ENCODE measurements around the gene OLFM1.

The OLFM1 gene

DNA sequence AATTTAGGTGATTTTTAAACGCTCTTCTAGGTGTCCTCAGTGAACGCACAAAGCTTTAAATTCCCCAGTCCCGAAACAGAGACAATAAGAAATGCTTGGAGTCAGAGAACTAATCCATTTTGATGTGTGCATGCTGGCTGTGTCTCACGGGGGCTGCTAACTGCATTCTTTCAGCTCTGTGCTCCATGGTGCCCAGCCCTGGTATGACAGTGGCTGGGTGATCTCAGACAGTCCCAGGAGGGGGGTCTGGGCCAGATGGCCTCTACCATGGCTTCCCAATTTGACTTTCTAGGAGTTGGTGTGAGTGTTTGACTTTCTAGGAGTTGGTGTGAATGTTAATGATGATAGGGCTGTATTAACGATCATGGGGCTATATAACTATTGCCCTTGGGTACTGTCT is 12.1 kb downstream of the OLFM1 start:
- H3K9me3 Mint-ChIP-seq: peaks cover 2% of the 10 kb centered on the region
- no peak overlapping the region for H3K4me3 Mint-ChIP-seq
- DNase-seq (ENCODE audit: low spot score in 2 of 2): no peak
- no peaks in the 10 kb centered on the region for H3K36me3 Mint-ChIP-seq
- ATAC-seq (ENCODE audit: low read depth): no peak
- H3K27ac Mint-ChIP-seq: no peak overlapping the region
- peaks cover 9% of the 10 kb centered on the region for H3K27me3 Mint-ChIP-seq
- H3K4me1 Mint-ChIP-seq: no peaks in the 10 kb centered on the region

DNA sequence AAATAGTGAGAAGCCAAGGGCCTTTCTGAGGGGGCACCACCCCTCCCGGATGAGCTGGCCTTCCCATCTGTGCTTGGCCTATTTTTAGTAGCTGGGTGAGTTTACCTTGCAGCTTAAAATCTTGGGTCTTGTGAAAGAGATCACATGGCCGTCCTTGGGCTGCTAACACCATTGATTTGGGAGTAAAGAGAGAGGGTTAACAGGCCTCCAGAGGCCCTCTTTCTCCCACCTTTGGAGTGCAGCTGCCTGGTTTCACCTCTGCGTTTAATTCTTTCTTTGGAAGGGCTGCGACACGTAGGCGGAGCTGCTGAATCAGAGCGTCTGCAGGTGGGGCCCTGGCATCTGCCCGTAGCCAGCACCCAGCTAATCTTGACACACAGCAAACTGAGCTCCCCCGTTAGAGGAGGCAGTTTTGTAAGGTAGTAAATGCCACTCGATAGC is 12.8 kb downstream of the OLFM1 start:
- H3K27ac Mint-ChIP-seq: no peak overlapping the region
- no peaks in the 10 kb centered on the region for H3K36me3 Mint-ChIP-seq
- ATAC-seq (ENCODE audit: low read depth) (no peak), DNase-seq (ENCODE audit: low spot score in 2 of 2) (no peak)
- no peak overlapping the region for H3K4me3 Mint-ChIP-seq
- H3K27me3 Mint-ChIP-seq: peaks cover 12% of the 10 kb centered on the region
- no peaks in the 10 kb centered on the region for H3K4me1 Mint-ChIP-seq
- H3K9me3 Mint-ChIP-seq: peaks cover 2% of the 10 kb centered on the region

DNA sequence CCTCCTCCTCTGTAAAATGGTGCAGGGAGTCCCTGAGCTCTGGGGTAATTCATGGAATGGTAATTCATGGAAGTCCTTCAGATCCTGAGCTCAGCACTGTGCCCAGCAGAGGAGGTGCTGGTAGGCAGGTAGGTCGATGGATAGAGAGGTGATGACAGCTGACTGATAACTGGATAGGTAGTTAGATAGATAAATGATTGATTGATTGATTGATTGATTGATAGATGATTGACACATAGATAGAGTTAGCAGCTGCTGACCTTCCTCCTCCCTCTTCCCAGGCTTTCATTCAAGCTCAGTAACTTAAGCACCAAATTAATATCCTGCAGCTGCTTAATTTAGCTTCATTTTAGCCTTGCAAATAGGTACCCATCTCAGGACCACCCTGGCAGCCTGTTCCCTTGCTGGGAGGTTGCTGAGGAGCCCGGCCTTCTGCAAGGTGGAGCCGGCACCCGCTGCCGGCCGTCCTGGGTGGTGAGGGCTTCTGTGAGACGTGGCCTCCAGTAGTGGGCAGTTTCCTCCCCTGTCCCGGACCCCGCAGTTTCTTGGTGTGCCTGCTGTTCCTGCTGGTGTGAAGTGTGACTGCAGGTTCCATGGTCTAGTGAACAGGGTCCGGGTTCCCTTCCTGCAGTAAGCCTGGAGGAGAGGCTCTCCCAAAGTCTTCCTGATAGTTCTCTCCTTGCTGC is 13.4 kb downstream of the OLFM1 start:
- ATAC-seq (ENCODE audit: low read depth): no peak
- Mint-ChIP-seq H3K27ac (no peak overlapping the region), H3K4me3 (no peak overlapping the region), H3K4me1 (no peaks in the 10 kb centered on the region), H3K9me3 (peaks cover 2% of the 10 kb centered on the region), H3K27me3 (peaks cover 12% of the 10 kb centered on the region), H3K36me3 (no peaks in the 10 kb centered on the region)
- DNase-seq (ENCODE audit: low spot score in 2 of 2): no peak

DNA sequence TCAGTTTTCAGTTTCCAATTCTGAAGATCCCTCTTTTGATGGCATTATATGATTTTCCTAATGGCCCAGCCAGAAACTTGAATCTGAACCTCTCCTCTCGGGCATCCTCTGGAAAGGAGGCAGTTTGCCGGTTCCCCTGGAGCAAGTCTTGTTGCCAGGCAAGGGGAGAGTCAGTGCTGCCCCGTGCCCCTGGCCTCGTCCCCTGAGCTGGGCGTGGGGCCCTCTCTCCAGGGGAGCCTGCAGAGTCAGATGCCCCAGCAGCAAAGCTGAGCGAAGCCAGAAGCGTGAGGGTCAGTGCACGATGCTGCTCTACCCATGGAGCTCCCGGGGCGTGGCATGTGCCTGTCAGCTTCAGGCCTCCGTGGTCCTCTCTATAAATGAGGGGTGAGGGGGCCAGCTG is 14.0 kb downstream of the OLFM1 start:
- no peaks in the 10 kb centered on the region for H3K9me3 Mint-ChIP-seq
- no peak overlapping the region for H3K27ac Mint-ChIP-seq
- H3K27me3 Mint-ChIP-seq: peaks cover 8% of the 10 kb centered on the region
- H3K4me1 Mint-ChIP-seq: no peaks in the 10 kb centered on the region
- ATAC-seq (ENCODE audit: low read depth) (no peak), DNase-seq (ENCODE audit: low spot score in 2 of 2) (no peak)
- H3K4me3 Mint-ChIP-seq: no peak overlapping the region
- H3K36me3 Mint-ChIP-seq: no peaks in the 10 kb centered on the region

DNA sequence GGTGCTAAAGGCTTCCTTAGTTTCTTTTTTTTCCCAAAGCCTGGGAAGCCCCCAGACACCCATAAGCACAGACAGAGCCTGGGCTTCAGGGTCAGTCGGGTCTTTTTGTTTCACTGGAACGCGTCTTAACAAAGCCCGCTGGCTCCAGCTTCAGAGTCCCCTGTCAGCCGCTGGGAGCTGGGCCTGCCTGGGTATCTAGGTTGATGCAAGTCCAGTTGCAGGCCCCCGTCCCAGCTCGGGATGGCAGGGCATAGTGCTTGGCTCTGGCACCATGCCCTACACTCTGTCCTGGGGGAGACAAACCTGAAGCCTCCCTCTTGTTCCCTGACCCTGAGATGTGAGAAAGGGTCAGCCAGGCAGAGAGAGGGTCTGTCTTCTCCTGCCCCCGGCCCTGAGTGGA is 14.5 kb downstream of the OLFM1 start:
- Mint-ChIP-seq H3K27me3 (peaks cover 8% of the 10 kb centered on the region), H3K4me3 (no peak overlapping the region), H3K36me3 (no peaks in the 10 kb centered on the region), H3K27ac (no peak overlapping the region), H3K4me1 (no peaks in the 10 kb centered on the region), H3K9me3 (no peaks in the 10 kb centered on the region)
- DNase-seq (ENCODE audit: low spot score in 2 of 2) (no peak), ATAC-seq (ENCODE audit: low read depth) (no peak)

DNA sequence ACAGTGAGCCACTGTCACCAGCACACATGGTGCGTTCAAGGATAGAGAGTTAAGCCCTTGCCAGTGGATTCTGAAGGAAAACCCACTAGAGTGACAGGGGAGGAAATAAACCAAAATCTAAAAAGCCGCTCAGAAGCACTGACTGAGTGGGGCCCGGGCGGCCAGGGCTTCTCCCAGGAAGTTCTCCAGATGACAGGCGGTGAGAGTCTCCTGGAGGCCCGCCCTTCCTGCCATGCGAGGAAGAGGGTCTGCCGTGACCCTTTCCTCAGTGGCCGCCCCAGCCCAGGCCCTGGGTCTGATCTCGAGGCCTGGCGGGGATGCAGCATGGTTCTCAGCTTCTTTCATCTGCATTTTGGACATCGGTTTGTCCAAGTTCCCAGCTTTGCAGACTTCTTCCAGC is 14.9 kb downstream of the OLFM1 start:
- Mint-ChIP-seq H3K36me3 (no peaks in the 10 kb centered on the region), H3K27ac (no peak overlapping the region), H3K4me3 (no peak overlapping the region), H3K9me3 (no peaks in the 10 kb centered on the region), H3K27me3 (peaks cover 8% of the 10 kb centered on the region), H3K4me1 (no peaks in the 10 kb centered on the region)
- DNase-seq (ENCODE audit: low spot score in 2 of 2) (no peak), ATAC-seq (ENCODE audit: low read depth) (no peak)

DNA sequence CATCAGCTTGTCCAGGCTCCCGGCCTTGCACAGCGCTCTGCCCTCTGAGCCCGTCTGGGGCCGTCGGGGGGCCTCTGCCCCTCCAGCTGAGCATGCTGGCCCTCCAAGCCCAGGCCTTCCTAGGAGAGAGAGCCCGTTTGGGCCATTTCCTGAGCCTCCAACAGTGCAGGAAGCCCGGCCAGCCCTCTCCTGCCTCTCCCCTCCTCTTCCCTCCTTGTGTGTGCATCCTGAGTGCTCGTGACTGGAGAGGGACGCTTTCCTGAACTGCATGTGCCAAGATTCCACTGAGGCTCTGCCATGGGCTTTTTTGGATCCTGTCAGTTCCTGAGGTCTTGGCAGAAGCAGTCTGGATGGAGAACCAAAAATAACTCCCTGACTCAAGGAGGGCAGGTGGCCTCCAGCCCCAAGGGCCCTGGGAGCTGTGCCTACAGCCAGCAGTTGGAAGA is 15.6 kb downstream of the OLFM1 start:
- Mint-ChIP-seq H3K4me3 (no peak overlapping the region), H3K27me3 (peaks cover 8% of the 10 kb centered on the region), H3K9me3 (no peaks in the 10 kb centered on the region), H3K36me3 (no peaks in the 10 kb centered on the region), H3K27ac (no peak overlapping the region), H3K4me1 (no peaks in the 10 kb centered on the region)
- no peak for DNase-seq (ENCODE audit: low spot score in 2 of 2)
- no peak for ATAC-seq (ENCODE audit: low read depth)

DNA sequence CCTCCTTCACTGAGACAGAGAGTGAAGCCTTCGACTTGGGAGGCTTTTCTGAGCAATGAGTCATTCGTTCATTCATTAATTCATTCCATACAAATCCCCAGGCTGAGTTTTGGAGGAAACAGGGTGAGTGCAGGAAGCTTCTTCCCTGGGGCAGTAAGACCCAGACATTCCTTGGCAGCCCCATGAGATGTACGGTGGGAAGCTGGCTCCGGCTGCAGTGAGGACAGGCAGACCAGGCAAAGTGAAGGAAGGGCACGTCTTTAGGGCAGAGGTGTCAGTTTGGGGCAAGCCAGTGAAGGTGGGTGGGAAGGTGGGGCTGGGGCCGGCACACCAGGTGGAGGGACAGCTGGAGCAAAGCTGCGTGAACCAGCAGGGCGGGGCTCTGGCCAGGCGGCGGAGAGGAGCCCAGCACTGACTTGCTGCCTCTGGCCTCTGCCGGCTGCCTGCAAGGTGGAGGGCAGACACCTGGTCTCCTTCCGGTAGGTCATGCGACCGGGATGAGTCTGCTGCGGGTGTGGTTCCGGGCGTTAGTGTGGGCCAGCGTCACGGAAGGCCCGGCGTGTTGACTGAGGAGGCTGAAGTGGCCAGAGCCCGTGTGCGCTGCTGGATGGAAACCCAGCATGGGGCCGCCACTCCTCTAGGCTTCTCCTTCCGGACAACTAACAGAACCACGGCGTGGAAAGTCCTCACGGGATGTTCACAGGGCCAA is 16.6 kb downstream of the OLFM1 start:
- DNase-seq (ENCODE audit: low spot score in 2 of 2) (no peak), ATAC-seq (ENCODE audit: low read depth) (no peak)
- H3K4me3 Mint-ChIP-seq: no peak overlapping the region
- H3K27ac Mint-ChIP-seq: no peak overlapping the region
- H3K9me3 Mint-ChIP-seq: no peaks in the 10 kb centered on the region
- H3K4me1 Mint-ChIP-seq: peaks cover 3% of the 10 kb centered on the region
- no peaks in the 10 kb centered on the region for H3K36me3 Mint-ChIP-seq
- peaks cover 13% of the 10 kb centered on the region for H3K27me3 Mint-ChIP-seq

DNA sequence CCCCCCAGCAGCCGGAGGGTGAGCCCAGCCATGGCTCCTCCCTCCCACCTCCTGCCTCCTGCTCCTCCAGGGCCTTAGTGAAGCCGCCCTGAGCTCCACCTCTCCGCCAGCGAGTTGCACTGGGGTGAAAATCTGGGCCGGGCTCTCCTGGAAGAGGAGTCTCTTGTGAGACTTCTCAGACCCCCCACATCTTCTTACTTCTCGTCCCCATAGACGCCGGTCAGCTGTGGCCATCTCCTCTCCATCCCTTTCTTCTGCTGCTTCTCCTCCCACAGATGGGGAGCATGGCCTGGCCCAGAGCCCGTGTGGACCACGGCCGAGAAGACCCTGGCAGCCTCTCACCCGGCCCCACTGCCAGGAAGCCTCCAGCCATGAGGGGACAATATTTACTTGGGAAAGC is 17.3 kb downstream of the OLFM1 start:
- peaks cover 10% of the 10 kb centered on the region for H3K27me3 Mint-ChIP-seq
- peaks cover 5% of the 10 kb centered on the region for H3K4me1 Mint-ChIP-seq
- DNase-seq (ENCODE audit: low spot score in 2 of 2) (no peak), ATAC-seq (ENCODE audit: low read depth) (no peak)
- no peaks in the 10 kb centered on the region for H3K36me3 Mint-ChIP-seq
- H3K27ac Mint-ChIP-seq: no peak overlapping the region
- H3K9me3 Mint-ChIP-seq: no peaks in the 10 kb centered on the region
- H3K4me3 Mint-ChIP-seq: no peak overlapping the region

DNA sequence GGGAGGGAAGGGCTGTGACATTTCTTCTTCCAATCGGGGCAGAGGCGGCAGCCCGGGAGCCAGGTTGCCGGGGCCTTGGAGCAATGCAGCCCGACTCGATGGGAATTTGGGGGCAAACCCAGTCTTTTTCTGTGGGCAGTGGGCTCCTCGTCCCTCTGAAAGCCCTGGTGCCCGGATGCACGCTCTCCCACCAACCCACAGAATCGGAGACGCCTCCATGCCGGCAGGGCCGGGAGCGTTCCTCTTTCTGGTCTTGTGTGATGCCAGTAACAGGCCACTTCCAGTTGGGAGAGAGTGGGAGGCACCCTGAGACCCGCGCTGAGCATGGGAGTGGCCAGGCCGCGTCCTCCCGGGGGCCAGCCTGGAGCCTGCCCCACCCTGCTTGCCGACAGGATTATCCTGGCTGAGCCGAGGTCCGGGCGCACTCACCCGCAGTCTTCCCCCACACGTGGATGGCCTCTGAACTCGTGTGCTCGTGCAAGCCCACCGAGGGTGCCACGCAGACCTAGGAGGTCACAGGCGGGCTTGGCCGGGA is 17.8 kb downstream of the OLFM1 start:
- DNase-seq (ENCODE audit: low spot score in 2 of 2) (no peak), ATAC-seq (ENCODE audit: low read depth) (no peak)
- Mint-ChIP-seq H3K27ac (no peak overlapping the region), H3K4me3 (no peak overlapping the region), H3K36me3 (no peaks in the 10 kb centered on the region), H3K4me1 (peaks cover 5% of the 10 kb centered on the region), H3K27me3 (peaks cover 13% of the 10 kb centered on the region), H3K9me3 (no peaks in the 10 kb centered on the region)

DNA sequence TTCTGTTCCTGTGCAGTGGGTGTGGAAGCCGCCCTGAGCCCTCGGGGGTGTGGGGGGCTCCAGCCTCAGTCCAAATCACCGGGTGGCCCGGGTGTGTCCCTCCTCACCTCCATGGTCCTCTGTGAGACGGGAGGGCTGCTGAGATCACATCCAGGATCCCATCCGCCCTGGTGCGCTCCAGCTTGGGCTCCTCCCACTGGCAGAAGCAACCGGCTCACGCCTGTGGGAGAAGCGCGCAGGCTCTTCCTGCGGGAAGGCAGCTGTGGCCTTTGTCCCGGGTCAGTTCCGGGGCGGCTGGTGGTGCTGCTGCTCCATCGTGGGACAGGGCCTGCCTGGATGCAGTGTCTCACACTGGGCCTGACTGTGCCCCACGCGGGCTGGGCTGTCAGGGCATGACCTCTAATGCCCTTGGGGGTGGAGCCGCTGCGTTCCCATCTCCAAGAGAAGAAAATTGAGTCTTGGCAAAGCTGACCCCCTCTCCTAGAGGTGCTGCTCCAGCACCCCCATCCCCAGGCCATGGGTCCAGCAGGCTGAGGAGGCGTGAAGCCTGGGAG is 18.5 kb downstream of the OLFM1 start:
- Mint-ChIP-seq H3K27ac (no peak overlapping the region), H3K4me3 (no peak overlapping the region), H3K36me3 (no peaks in the 10 kb centered on the region), H3K4me1 (peaks cover 5% of the 10 kb centered on the region), H3K27me3 (peaks cover 13% of the 10 kb centered on the region), H3K9me3 (no peaks in the 10 kb centered on the region)
- no peak for ATAC-seq (ENCODE audit: low read depth)
- DNase-seq (ENCODE audit: low spot score in 2 of 2): no peak

DNA sequence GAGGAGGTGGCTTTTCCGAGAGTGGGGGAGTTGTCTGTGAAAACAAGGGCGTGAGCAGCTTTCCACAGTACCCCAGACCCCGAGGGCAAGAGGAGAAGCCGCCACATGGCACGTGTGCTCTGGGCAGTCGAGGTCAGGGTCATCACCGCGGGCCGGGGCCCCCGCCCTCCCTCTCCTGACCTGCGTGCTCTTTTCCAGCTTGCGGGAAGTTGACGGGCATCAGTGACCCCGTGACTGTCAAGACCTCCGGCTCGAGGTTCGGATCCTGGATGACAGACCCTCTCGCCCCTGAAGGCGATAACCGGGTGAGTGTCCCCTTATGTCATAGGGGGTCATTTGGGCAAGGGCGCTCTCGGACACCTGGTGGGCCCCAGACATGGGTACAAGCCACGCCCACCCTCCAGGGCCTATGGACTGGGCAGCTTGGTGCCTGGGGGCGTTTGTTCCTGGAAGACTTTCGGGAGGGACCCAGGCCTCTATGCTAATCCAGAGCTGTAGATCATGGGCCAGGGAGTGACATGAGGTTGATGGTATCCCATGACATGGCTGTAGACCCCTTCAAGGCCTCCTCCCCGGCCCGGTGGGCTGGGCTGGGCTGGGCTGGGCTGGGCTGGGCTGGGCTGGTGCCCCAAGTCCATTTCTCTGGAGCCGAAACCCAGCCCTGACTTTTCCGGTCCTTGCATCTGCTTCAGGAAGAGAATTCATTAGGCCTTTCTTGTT is 19.2 kb downstream of the OLFM1 start:
- H3K27ac Mint-ChIP-seq: no peak overlapping the region
- H3K27me3 Mint-ChIP-seq: peaks cover 16% of the 10 kb centered on the region
- H3K4me1 Mint-ChIP-seq: peaks cover 5% of the 10 kb centered on the region
- no peaks in the 10 kb centered on the region for H3K9me3 Mint-ChIP-seq
- no peak overlapping the region for H3K4me3 Mint-ChIP-seq
- H3K36me3 Mint-ChIP-seq: no peaks in the 10 kb centered on the region
- DNase-seq (ENCODE audit: low spot score in 2 of 2) (no peak), ATAC-seq (ENCODE audit: low read depth) (no peak)

DNA sequence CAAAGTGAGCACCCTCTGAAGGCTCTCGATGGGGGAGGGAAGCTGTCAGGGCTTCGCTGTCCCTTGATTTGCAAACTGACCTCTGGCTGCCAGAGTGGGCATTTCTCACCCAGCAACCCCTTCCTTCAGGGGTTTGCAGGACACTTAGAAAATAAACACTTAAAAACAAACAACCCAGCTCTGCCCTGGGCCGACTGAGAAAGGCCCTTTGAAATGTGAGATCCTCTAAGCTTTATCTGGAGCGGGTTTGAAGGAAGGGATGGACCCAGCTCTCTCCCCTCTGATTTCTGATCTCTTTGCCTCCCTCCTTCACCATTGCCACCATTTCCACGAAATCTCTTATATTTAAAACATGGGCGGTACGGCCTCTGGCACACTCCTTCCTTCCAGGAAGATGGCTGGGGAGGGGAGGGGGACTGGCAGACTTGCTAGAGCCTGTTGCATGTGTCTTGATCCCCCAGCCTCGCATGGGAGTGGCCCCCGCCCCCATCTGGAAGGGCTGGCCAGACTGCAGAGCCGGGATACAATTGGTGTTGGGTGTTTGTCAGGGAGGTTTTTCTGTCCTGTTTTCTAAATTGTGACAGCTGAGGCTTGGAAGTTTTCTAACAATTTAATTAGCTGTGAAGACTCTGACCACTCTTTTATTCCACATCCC is 20.2 kb downstream of the OLFM1 start:
- Mint-ChIP-seq H3K9me3 (no peaks in the 10 kb centered on the region), H3K4me1 (peaks cover 5% of the 10 kb centered on the region), H3K36me3 (no peaks in the 10 kb centered on the region), H3K27me3 (peaks cover 18% of the 10 kb centered on the region), H3K27ac (no peak overlapping the region), H3K4me3 (no peak overlapping the region)
- no peak for DNase-seq (ENCODE audit: low spot score in 2 of 2)
- ATAC-seq (ENCODE audit: low read depth): no peak

All from memory B cell (primary cell).